K562 (cell line): ENCODE measurements around the gene EYA4. TPM values are rescaled to one million over a fixed set of nuclear protein-coding genes. Genes with fewer than 3 reads are reported as not detected.

Experiments used
- ATAC-seq: fragments of 200-7000 bp; cut with Tn5 transposase; 3 replicates; pipeline ENCODE4 v1.9.1; 2020; ENCODE audit warnings: moderate library complexity
- BruUV-seq: library from RNA; stranded (reverse); fragments of 400-500 nt; replicated peaks from 2 replicates; lab custom pipeline; 2021; lab: Mats Ljungman, UMichigan
- CTCF ChIA-PET: fragments of 300-600 bp; formaldehyde crosslinking; extraction: SDS; loops from one replicate; lab custom pipeline; 2021; ENCODE audit warnings: low intra/inter-chr PET ratio; lab: Yijun Ruan, JAX
- POLR2A ChIA-PET: fragments of 300-600, 350-650 bp; sonication (Branson Sonifier 250); formaldehyde crosslinking; extraction: SDS; loops from one replicate; lab custom pipeline; 2021; ENCODE audit warnings: antibody characterized with exemption, inconsistent platforms; lab: Yijun Ruan, JAX
- DNase-seq, 4 experiments: peaks; one replicate each; pipeline versions ENCODE4 v3.0.0 to v3.0.0-alpha.2; 2011 to 2018; ENCODE audit warnings: low spot score in 3 of 4, mixed read lengths in 3 of 4; ENCODE audit errors: extremely low read depth in 1 of 4
- FAIRE-seq: peaks from 2 replicates; lab custom pipeline; 2011; peaks lifted over from hg19 to GRCh38; lab: Jason Lieb, UNC
- H2AFZ ChIP-seq: 2 replicates; pipeline ENCODE4 v1.6.0; 2011; ENCODE audit warnings: low read depth, low read length, control low read depth, inconsistent platforms
- H3K27ac ChIP-seq: fragments of 200-600 bp; 3 replicates; pipeline ENCODE4 v1.8.0; 2011; ENCODE audit warnings: low read depth, mild to moderate bottlenecking, control low read depth, inconsistent platforms, low read length, moderate library complexity, mixed read lengths; ENCODE audit errors: extremely low read depth
- H3K27me3 ChIP-seq, 2 experiments: fragments of 300-600 bp in 1 of 2; 2 replicates in 1 of 2; 3 replicates in 1 of 2; pipeline versions ENCODE4 v1.6.0 to v1.8.0; 2011; ENCODE audit warnings: inconsistent platforms in 2 of 2, low read length in 2 of 2, mild to moderate bottlenecking in 1 of 2, mixed read lengths in 1 of 2, moderate library complexity in 1 of 2; ENCODE audit not compliant: control insufficient read depth in 2 of 2, insufficient read depth in 2 of 2
- H3K36me3 ChIP-seq: fragments of 300-600 bp; 3 replicates; pipeline ENCODE4 v1.8.0; 2011; ENCODE audit warnings: mild to moderate bottlenecking, low read length, inconsistent platforms; ENCODE audit not compliant: control insufficient read depth, insufficient read depth
- H3K4me1 ChIP-seq, 2 experiments: fragments of 200-600 bp in 1 of 2; replicated peaks in 1 of 2; 2 replicates in 1 of 2; 3 replicates in 1 of 2; pipeline versions ENCODE4 v1.5.1 to v1.8.0; 2011; ENCODE audit warnings: inconsistent platforms in 2 of 2, low read length in 2 of 2, mild to moderate bottlenecking in 1 of 2, mixed read lengths in 1 of 2, moderate library complexity in 1 of 2; ENCODE audit not compliant: control insufficient read depth in 2 of 2, insufficient read depth in 2 of 2
- H3K4me2 ChIP-seq: 2 replicates; pipeline ENCODE4 v1.6.1; 2011; ENCODE audit warnings: low read length, control low read depth, inconsistent platforms, mixed read lengths; ENCODE audit not compliant: insufficient read depth
- H3K4me3 ChIP-seq: fragments of 200-600 bp; sonication (generic), shearing (Covaris generic); 2 replicates; pipeline ENCODE4 v1.5.1; 2016; ENCODE audit warnings: control low read depth, inconsistent platforms
- H3K79me2 ChIP-seq: fragments of 200-600 bp; 3 replicates; pipeline ENCODE4 v1.8.0; 2011; ENCODE audit warnings: low read length, inconsistent platforms; ENCODE audit not compliant: control insufficient read depth, insufficient read depth
- H3K9ac ChIP-seq, 2 experiments: 2 replicates each; pipeline versions ENCODE4 v1.6.0 to v1.6.1; 2011; ENCODE audit warnings: low read depth in 2 of 2, low read length in 2 of 2, control low read depth in 1 of 2, inconsistent platforms in 1 of 2, mild to moderate bottlenecking in 1 of 2, mixed read lengths in 1 of 2; ENCODE audit not compliant: insufficient read depth in 1 of 2
- H3K9me1 ChIP-seq: one replicate; pipeline ENCODE4 v1.6.0; 2011; ENCODE audit warnings: inconsistent platforms, mild to moderate bottlenecking, low read length, moderate library complexity; ENCODE audit not compliant: control insufficient read depth, insufficient read depth
- H3K9me3 ChIP-seq: replicated peaks from 2 replicates; pipeline ENCODE4 v1.5.1; 2011; ENCODE audit warnings: low read depth, low read length, inconsistent platforms; ENCODE audit not compliant: control insufficient read depth, insufficient read depth
- H4K20me1 ChIP-seq: replicated peaks from 2 replicates; pipeline ENCODE4 v1.6.1; 2011; ENCODE audit warnings: low read length, inconsistent platforms, mixed read lengths; ENCODE audit not compliant: control insufficient read depth, insufficient read depth
- ELK3 ChIP-seq: fragments of 450-650 bp; formaldehyde crosslinking; IDR thresholded peaks from 2 replicates; pipeline ENCODE4 v1.4.0; 2020; ENCODE audit warnings: mild to moderate bottlenecking
- KLF1 ChIP-seq: fragments of 450-650 bp; IDR thresholded peaks from 2 replicates; pipeline ENCODE4 v1.6.1; 2016; ENCODE audit warnings: missing genetic modification characterization, missing compliant biosample characterization
- PATZ1 ChIP-seq: fragments of 250-450 bp; sonication (Bioruptor Pico); IDR thresholded peaks from 2 replicates; pipeline ENCODE4 v1.5.0; 2020; ENCODE audit warnings: mild to moderate bottlenecking, borderline replicate concordance
- ZBTB17 ChIP-seq: fragments of 450-650 bp; formaldehyde crosslinking; IDR thresholded peaks from 2 replicates; pipeline ENCODE4 v1.4.0; 2020; ENCODE audit warnings: mild to moderate bottlenecking
- ZNF165 ChIP-seq: fragments of 250-450 bp; sonication (Bioruptor Pico); IDR thresholded peaks from 2 replicates; pipeline ENCODE4 v1.4.0; 2020; ENCODE audit warnings: borderline replicate concordance
- ZNF3 ChIP-seq: fragments of 250-450 bp; sonication (Bioruptor Pico); IDR thresholded peaks from 2 replicates; pipeline ENCODE4 v1.5.0; 2021; ENCODE audit warnings: mild to moderate bottlenecking, moderate library complexity
- WGBS: fragments of 100-300 bp; shearing (Covaris generic); methylation state at CpG from one replicate; pipeline ENCODE4 v1.1.6; 2016; ENCODE audit warnings: low coverage, mixed read lengths; ENCODE audit not compliant: insufficient coverage; ENCODE audit errors: missing lambda C conversion rate; 5-methylcytosine and 5-hydroxymethylcytosine counted together
- in situ Hi-C: fragments of 300-500 bp; cut with MboI; formaldehyde crosslinking; loops from 4 replicates; pipeline ENCODE4 v1.15.0; 2018; ENCODE audit warnings: inconsistent platforms, mixed read lengths
- intact Hi-C: fragments of 100-400 bp; cut with micrococcal nuclease; formaldehyde crosslinking; loops from 2 replicates; pipeline ENCODE4 v1.14.2; 2022
- polyA plus RNA-seq, 8 experiments: library from polyadenylated mRNA; depleted of rRNA in 4 of 8; stranded (reverse) in 5 of 8; unstranded in 3 of 8; fragments of >200 nt; fragmentation: Nextera tagmentation in 2 of 8; fragmentation: Illumina TruSeq in 1 of 8; extraction: Ambion mirVana in 2 of 8; extraction: Trizol in 1 of 8; gene quantifications; 2 replicates each; pipeline versions ENCODE4 v1.2.1 to v1.2.3, GENCODE V29; 2011 to 2014; ENCODE audit warnings: inconsistent platforms in 1 of 8, missing spikeins in 1 of 8
- total RNA-seq, 7 experiments: library from RNA; depleted of rRNA in 6 of 7; stranded (reverse); fragments of >200 nt in 6 of 7; fragmentation: Illumina TruSeq in 2 of 7; extraction: Trizol in 2 of 7; gene quantifications; 2 replicates each; pipeline versions ENCODE4 v1.2.1 to v1.2.3, GENCODE V29; 2011 to 2021; ENCODE audit warnings: low replicate concordance in 1 of 7
- TF ChIP-seq, protein P1 (sequence below): sonication (generic); IDR thresholded peaks from 2 replicates; pipeline ENCODE4 v1.6.1; 2016
- TF ChIP-seq, protein P2 (sequence below): fragments of 450-650 bp; formaldehyde crosslinking; IDR thresholded peaks from 2 replicates; pipeline ENCODE4 v1.4.0; 2022; ENCODE audit warnings: missing genetic modification characterization

The EYA4 gene
- total and polyA plus RNA-seq, 9 of the 15 experiments (the other 6 are each of a cell fraction or from before 2014, with no cell fraction given): 0.03 to 0.04 TPM; not detected in 7

- no peak for TF ChIP-seq KLF1
- TF ChIP-seq ZBTB17 (CRISPR knock-in tag): no peak
- TF ChIP-seq ZNF3 (CRISPR knock-in tag): no peak
Observed at GRCh38 chr6:133205304-133205703, 35.9 kb upstream of the EYA4 start (continued).

DNA sequence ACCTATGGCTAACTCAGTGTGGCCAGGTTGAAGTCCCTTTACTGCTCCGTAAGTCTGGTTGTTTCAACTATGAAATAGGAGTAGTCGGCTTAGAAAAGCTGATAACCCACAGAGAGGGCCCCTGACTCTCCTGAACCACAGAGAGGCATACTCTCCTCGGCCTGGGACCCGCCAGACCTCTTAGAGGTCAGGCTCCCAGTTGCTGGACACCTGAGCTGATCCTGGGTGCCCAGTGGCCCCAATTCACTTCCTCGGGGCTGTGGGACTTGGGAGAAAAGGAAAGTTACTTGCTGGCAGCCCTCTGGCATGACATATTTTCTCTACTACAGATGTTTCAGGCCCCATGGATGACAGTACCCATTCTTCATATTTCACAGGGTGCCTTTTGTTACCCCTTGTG, 34.2 kb upstream of the EYA4 start:
- no peak for FAIRE-seq
- ChIA-PET POLR2A (no interaction called here), CTCF (no interaction called here)
- H4K20me1 ChIP-seq: no peaks in the 10 kb centered on the region
- H3K4me1 ChIP-seq: no peaks in the 10 kb centered on the region
- BruUV-seq: no TSS peak
- H3K79me2 ChIP-seq: no peaks in the 10 kb centered on the region
- H3K27me3 ChIP-seq: no peaks in the 10 kb centered on the region
- H3K4me2 ChIP-seq: no peak overlapping the region
- TF ChIP-seq ELK3: no peak
- TF ChIP-seq, protein P1, sequence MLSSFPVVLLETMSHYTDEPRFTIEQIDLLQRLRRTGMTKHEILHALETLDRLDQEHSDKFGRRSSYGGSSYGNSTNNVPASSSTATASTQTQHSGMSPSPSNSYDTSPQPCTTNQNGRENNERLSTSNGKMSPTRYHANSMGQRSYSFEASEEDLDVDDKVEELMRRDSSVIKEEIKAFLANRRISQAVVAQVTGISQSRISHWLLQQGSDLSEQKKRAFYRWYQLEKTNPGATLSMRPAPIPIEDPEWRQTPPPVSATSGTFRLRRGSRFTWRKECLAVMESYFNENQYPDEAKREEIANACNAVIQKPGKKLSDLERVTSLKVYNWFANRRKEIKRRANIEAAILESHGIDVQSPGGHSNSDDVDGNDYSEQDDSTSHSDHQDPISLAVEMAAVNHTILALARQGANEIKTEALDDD: no peak
- TF ChIP-seq, protein P2, sequence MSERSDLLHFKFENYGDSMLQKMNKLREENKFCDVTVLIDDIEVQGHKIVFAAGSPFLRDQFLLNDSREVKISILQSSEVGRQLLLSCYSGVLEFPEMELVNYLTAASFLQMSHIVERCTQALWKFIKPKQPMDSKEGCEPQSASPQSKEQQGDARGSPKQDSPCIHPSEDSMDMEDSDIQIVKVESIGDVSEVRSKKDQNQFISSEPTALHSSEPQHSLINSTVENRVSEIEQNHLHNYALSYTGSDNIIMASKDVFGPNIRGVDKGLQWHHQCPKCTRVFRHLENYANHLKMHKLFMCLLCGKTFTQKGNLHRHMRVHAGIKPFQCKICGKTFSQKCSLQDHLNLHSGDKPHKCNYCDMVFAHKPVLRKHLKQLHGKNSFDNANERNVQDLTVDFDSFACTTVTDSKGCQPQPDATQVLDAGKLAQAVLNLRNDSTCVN (CRISPR knock-in tag): no peak
- TF ChIP-seq ZNF165 (CRISPR knock-in tag): no peak
- TF ChIP-seq PATZ1 (CRISPR knock-in tag): no peak
- H3K9me1 ChIP-seq: no peaks in the 10 kb centered on the region
- WGBS: 1% methylated on average over 5 of the region's 5 CpGs
- no peak overlapping the region for H2AFZ ChIP-seq
- H3K27ac ChIP-seq: no peak overlapping the region
- in situ Hi-C loops: no loop called here
- H3K9me3 ChIP-seq: no peaks in the 10 kb centered on the region
- H3K9ac ChIP-seq: no peak overlapping the region
- no peak for DNase-seq
- intact Hi-C loops: no loop called here
- no peaks in the 10 kb centered on the region for H3K36me3 ChIP-seq
- ATAC-seq: no peak
- no peak overlapping the region for H3K4me3 ChIP-seq
